Thyroid gland (tissue), 4 donors: Measurements from ENCODE around the gene EGFL8.

Experiments
- CTCF ChIP-seq, 6 experiments: fragments of 200-600 bp in 3 of 6; fragments of 450-650 bp in 3 of 6; sonication (generic) in 3 of 6; IDR thresholded peaks; one replicate each; pipeline ENCODE4 v1.5.1; 2016 to 2019; ENCODE audit warnings: antibody characterized with exemption in 6 of 6, mild to moderate bottlenecking in 2 of 6, inconsistent platforms in 1 of 6, moderate library complexity in 1 of 6
- POLR2A ChIP-seq, 2 donors: fragments of 450-650 bp; IDR thresholded peaks; one replicate each; pipeline ENCODE4 v1.6.1; 2017; ENCODE audit warnings: antibody characterized with exemption in 2 of 2, mild to moderate bottlenecking in 2 of 2, moderate library complexity in 1 of 2

- TF ChIP-seq CTCF (IDR thresholded peaks at IDR 0.05), result peak in 2 of 6 experiments; percentile 16 to 27
- TF ChIP-seq POLR2A (IDR thresholded peaks at IDR 0.05), result no peak
Observed at GRCh38 chr6:32116674-32117073, 47.7 kb upstream of the EGFL8 start.
